ENCODE results near the gene FCER2. TPM values are rescaled to one million over a fixed set of nuclear protein-coding genes. Genes with fewer than 3 reads are reported as not detected.

FCER2 gene
- total RNA-seq, 2 donors from 2014 or later: not detected

DNA sequence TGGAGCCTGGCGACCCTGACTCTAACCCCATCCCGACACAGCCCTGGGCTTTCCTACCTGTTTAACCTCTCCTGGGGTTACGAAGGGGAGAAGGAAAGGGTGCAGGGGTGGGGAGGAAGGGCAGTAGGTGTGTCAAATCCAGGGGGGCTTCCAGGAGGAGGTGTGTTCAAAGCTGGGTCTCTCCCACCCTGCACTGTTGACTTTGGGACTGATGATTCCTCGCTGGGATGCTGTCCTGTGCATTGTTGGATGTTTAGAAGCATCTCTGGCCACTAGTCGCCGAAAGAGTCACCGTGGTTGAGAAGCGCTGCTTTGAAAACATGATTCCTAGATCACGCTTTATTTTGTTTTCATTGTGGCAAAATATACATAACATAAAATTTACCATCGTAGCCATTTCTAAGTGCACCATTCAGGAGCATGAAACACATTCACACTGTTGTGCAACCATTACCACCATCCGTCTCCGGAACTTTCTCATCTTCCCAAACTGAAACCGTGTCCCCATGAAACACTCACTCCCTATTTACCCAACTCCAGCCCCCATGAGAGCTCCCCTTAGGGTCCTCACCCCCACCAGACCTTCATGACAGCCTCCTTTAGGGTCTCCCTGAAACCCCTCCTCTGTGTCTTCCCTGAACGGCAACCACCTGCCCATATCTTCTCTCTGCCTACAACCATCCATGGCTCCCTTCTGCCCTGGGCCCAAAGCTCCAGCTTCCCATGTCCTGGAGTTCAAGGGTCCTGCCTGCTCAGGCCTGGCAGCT, 4.4 kb upstream of the FCER2 start:
- Histone ChIP-seq H3K4me1 (no peaks in the 10 kb centered on the region), H3K4me3 (no peak overlapping the region), H3K9me3 (no peaks in the 10 kb centered on the region), H3K27ac (peak overlapping the region in 1 of 4 donors; percentile 29), H3K36me3 (replicated peaks in 1 of 2; ENCODE audit: insufficient read depth in 1 of 2, low read depth in 2 of 2) (no peaks in the 10 kb centered on the region), H3K27me3 (peaks cover 0 to 3% of the 10 kb centered on the region in 2 donors)
- no peak for ATAC-seq
- no peak for DNase-seq
- intact Hi-C loops (cut with DNase I): no loop called here
- TF ChIP-seq, protein P1, sequence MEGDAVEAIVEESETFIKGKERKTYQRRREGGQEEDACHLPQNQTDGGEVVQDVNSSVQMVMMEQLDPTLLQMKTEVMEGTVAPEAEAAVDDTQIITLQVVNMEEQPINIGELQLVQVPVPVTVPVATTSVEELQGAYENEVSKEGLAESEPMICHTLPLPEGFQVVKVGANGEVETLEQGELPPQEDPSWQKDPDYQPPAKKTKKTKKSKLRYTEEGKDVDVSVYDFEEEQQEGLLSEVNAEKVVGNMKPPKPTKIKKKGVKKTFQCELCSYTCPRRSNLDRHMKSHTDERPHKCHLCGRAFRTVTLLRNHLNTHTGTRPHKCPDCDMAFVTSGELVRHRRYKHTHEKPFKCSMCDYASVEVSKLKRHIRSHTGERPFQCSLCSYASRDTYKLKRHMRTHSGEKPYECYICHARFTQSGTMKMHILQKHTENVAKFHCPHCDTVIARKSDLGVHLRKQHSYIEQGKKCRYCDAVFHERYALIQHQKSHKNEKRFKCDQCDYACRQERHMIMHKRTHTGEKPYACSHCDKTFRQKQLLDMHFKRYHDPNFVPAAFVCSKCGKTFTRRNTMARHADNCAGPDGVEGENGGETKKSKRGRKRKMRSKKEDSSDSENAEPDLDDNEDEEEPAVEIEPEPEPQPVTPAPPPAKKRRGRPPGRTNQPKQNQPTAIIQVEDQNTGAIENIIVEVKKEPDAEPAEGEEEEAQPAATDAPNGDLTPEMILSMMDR (IDR thresholded peaks at IDR 0.05): no peak
- no peak for TF ChIP-seq POLR2A (IDR thresholded peaks at IDR 0.05)
- 58 to 67% methylated on average over 14 of the region's 14 CpGs for WGBS, 2 donors

DNA sequence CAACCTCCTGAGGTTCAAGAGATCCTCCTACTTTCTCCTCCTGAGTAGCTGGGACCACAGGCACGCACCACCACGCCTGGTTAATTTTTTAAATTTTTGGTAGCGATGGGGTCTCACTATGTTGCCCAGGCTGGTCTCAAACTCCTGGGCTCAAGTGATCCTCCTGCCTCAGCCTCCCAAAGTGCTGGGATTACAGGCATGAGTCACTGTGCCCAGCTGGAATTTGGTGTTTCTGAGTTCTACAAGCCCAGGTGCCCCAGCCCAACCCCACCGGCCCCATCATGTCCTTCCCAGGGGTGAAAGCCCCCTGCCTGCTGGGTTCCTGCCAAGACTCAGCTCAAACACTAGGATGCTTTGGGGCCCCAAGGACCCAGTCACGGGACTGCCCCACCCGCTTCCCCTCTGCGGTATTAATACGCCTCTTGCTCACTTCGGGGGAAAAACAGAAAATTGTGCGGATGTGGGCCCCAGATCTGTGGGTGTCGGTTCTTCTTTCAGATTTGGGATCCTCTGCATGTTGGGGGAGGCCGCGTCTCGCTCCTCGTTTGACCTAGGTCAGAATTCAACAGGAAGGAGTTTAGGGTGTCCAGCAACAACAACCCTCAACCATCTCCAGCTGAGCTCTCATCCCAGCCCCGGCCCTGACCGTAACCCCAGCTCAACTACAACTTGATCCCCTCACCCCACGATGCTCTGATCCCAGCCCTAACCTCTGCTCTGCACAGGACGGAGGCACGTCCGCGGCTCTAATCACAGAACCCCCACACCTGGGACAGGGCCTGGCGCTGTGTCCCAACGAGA, 3.7 kb upstream of the FCER2 start:
- Histone ChIP-seq H3K27ac (peak overlapping the region in 1 of 4 donors; percentile 29), H3K27me3 (peaks cover 0 to 3% of the 10 kb centered on the region in 2 donors), H3K4me3 (no peak overlapping the region), H3K9me3 (no peaks in the 10 kb centered on the region), H3K4me1 (no peaks in the 10 kb centered on the region), H3K36me3 (replicated peaks in 1 of 2; ENCODE audit: insufficient read depth in 1 of 2, low read depth in 2 of 2) (no peaks in the 10 kb centered on the region)
- peak in 2 of 4 donors; percentile 24 to 65 for DNase-seq
- no peak for ATAC-seq
- intact Hi-C loops (cut with DNase I): no loop called here
- TF ChIP-seq, protein P1 (IDR thresholded peaks at IDR 0.05): no peak
- no peak for TF ChIP-seq POLR2A (IDR thresholded peaks at IDR 0.05)
- 50 to 55% methylated on average over 24 of the region's 24 CpGs for WGBS, 2 donors

DNA sequence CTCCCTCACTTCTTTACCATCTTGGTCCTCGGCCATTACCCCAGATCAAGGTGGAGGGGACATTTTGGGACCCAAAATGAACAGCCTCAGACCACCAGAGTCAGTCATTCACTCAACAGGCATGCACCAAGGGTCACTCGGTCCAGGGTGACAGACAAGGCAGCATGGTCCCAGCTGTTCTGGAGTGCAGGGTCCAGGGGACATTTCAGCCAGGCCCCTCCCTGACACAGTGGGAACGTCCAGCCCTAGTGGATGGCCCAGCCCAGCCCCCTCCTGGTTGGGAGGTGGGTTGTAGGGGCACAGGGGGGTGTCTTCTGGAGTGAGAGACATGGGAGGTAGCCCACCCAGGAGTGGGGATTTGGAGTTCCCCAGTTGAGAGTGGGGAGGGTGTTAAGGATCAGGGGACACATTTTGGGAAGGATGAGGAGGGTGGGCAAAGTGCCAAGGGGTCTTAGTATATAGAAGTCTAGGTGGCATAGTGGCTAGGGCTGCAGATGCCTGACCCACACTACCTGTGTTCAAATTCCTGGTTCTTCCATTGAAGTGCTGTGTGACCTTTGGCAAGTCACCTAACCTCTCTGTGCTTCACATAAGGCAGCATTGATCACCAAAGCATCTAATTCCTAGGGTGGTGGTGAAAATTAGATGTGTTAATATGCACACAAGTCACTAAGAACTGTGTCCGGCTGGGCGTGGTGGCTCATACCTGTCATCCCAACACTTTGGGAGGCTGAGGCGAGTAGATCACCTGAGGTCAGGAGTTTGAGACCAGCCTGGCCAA, 2.5 kb upstream of the FCER2 start:
- peaks cover 0 to 3% of the 10 kb centered on the region in 2 donors for H3K27me3 ChIP-seq
- WGBS, 2 donors: 67 to 68% methylated on average over 6 of the region's 6 CpGs
- no peaks in the 10 kb centered on the region for H3K4me1 ChIP-seq
- DNase-seq (no peak), ATAC-seq (no peak)
- intact Hi-C loops (cut with DNase I): no loop called here
- no peak for TF ChIP-seq POLR2A (IDR thresholded peaks at IDR 0.05)
- TF ChIP-seq, protein P1 (IDR thresholded peaks at IDR 0.05): no peak
- H3K36me3 ChIP-seq (replicated peaks in 1 of 2; ENCODE audit: insufficient read depth in 1 of 2, low read depth in 2 of 2): no peaks in the 10 kb centered on the region
- no peak overlapping the region for H3K4me3 ChIP-seq
- no peak overlapping the region for H3K27ac ChIP-seq
- H3K9me3 ChIP-seq: no peaks in the 10 kb centered on the region

DNA sequence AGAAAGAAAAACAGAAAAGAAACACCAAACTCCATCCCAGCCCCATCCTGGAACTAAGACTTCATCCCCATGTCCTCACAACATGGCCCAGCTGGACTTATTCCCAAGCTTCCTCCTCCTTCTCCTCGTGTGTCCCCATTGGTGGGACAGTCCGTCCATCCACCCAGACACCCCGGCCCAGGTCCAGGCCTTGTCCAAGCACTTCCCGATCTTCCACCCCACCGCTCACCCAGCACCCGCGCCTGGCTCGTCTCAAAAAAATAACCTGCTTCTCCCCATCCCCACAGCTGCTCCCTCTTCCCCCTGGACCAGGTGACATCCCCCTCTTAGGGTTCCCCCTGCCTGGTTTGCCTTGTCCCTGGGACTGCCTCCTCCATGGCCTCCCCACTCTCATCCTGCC, 1.4 kb upstream of the FCER2 start:
- peaks cover 0 to 6% of the 10 kb centered on the region in 2 donors for H3K27me3 ChIP-seq
- no peak overlapping the region for H3K27ac ChIP-seq
- no peaks in the 10 kb centered on the region for H3K4me1 ChIP-seq
- 40 to 41% methylated on average over 8 of the region's 8 CpGs for WGBS, 2 donors
- no peak for ATAC-seq
- intact Hi-C loops (cut with DNase I): no loop called here
- peak in 1 of 4 donors; percentile 12 for DNase-seq
- no peaks in the 10 kb centered on the region for H3K36me3 ChIP-seq (replicated peaks in 1 of 2; ENCODE audit: insufficient read depth in 1 of 2, low read depth in 2 of 2)
- no peak overlapping the region for H3K4me3 ChIP-seq
- H3K9me3 ChIP-seq: no peaks in the 10 kb centered on the region
- no peak for TF ChIP-seq POLR2A (IDR thresholded peaks at IDR 0.05)
- TF ChIP-seq, protein P1 (IDR thresholded peaks at IDR 0.05): no peak
